ENCODE results near the gene HAUS8. TPM values are rescaled to one million over a fixed set of nuclear protein-coding genes. Genes with fewer than 3 reads are reported as not detected.
A peak's percentile ranks its signal among the peaks of the same experiment; 100 is the strongest.

HAUS8 gene
- total and polyA plus RNA-seq, 2 donors (not counting 1 experiment from before 2014, with no cell fraction given) = 17.6 to 24.9 TPM

GRCh38 chr19:17124025-17124424 is 48.8 kb upstream of the HAUS8 start:
- no peak overlapping the region for H2AFZ ChIP-seq (ENCODE audit: insufficient read depth, low read depth, low read length, poor library complexity, severe bottlenecking)
- Mint-ChIP-seq H3K27ac (peak overlapping the region; percentile 37), H3K4me3 (no peak overlapping the region), H3K4me1 (peaks cover 51% of the 10 kb centered on the region), H3K9me3 (ENCODE audit: insufficient read depth) (no peaks in the 10 kb centered on the region), H3K27me3 (no peaks in the 10 kb centered on the region)
- H3K4me3 ChIP-seq (ENCODE audit: control extremely low read depth in 1 of 5, extremely low read depth in 1 of 5, insufficient read depth in 1 of 5, low read depth in 2 of 5, low read length in 4 of 5) = no peak overlapping the region
- H3K4me1 ChIP-seq (ENCODE audit: control insufficient read depth in 2 of 2, insufficient read depth in 2 of 2, low read length in 2 of 2) = peaks cover 27 to 65% of the 10 kb centered on the region in 2 donors
- no peak overlapping the region for H3K9ac ChIP-seq (ENCODE audit: low read length)
- H4K20me1 ChIP-seq (ENCODE audit: control insufficient read depth, insufficient read depth, low read length, poor library complexity, severe bottlenecking) = peaks cover 3% of the 10 kb centered on the region
- ChIA-PET POLR2A (interaction anchor here (1.0 kb wide), 1 partner anchor 8 kb away, joined by 8 read pairs; no protein-coding TSS in a partner anchor), CTCF (no interaction called here)
- no peaks in the 10 kb centered on the region for H3K27me3 ChIP-seq (replicated peaks in 1 of 4; ENCODE audit: control extremely low read depth in 1 of 4, control insufficient read depth in 3 of 4, insufficient read depth in 4 of 4, low read length in 3 of 4)
- intact Hi-C loops (cut with micrococcal nuclease) = loop anchor here (2.0 kb wide), 1 partner anchor 49 kb away; the partner anchor contains the start of genes HAUS8 and MYO9B
- H3K9me3 ChIP-seq (ENCODE audit: control extremely low read depth in 1 of 3, control insufficient read depth in 2 of 3, insufficient read depth in 1 of 3, low read length in 2 of 3) = peaks cover 0 to 14% (median 0%) of the 10 kb centered on the region in 3 donors
- peak overlapping the region in 1 of 2 donors; percentile 57 for H3K27ac ChIP-seq (ENCODE audit: low read length in 2 of 2)
- no CpG with 5 or more reads among the region's 1 CpG for WGBS (ENCODE audit: insufficient coverage)
- peaks cover 79% of the 10 kb centered on the region for H3K79me2 ChIP-seq (ENCODE audit: control insufficient read depth, insufficient read depth, low read length)
- ATAC-seq (ENCODE audit: low read depth) (no peak), DNase-seq (no peak)
- TF ChIP-seq, protein P1, sequence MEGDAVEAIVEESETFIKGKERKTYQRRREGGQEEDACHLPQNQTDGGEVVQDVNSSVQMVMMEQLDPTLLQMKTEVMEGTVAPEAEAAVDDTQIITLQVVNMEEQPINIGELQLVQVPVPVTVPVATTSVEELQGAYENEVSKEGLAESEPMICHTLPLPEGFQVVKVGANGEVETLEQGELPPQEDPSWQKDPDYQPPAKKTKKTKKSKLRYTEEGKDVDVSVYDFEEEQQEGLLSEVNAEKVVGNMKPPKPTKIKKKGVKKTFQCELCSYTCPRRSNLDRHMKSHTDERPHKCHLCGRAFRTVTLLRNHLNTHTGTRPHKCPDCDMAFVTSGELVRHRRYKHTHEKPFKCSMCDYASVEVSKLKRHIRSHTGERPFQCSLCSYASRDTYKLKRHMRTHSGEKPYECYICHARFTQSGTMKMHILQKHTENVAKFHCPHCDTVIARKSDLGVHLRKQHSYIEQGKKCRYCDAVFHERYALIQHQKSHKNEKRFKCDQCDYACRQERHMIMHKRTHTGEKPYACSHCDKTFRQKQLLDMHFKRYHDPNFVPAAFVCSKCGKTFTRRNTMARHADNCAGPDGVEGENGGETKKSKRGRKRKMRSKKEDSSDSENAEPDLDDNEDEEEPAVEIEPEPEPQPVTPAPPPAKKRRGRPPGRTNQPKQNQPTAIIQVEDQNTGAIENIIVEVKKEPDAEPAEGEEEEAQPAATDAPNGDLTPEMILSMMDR (IDR thresholded peaks at IDR 0.05) = no peak
- TF ChIP-seq EZH2 (IDR thresholded peaks at IDR 0.05; ENCODE audit: borderline replicate concordance, insufficient read depth, low read depth, low read length, poor library complexity, severe bottlenecking) = no peak
- H3K36me3 ChIP-seq (replicated peaks in 1 of 2; ENCODE audit: control extremely low read depth in 1 of 2, control insufficient read depth in 1 of 2, extremely low read depth in 1 of 2, insufficient read depth in 2 of 2, low read length in 1 of 2) = peaks cover under 1 to 21% of the 10 kb centered on the region in 2 experiments
- H3K4me2 ChIP-seq (replicated peaks; ENCODE audit: low read depth, low read length, poor library complexity, severe bottlenecking) = no peak overlapping the region

DNA sequence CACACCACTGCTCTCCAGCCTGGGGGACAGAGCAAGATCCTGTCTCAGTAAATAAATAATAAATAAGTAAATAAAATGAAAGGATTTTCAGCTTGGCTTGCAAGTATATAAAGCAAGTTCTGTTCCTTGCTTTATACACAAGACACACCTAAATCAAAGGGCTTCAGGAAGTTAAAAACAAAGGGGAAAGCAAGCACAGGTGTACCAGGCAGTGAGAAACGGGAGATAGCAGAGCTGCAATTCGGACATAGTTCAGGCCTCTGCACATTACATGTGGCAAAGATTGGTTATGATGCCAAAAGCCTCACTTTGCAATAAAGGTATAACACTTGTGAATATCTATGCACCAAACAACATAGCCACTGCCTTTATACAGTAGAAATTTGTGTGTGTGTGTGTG is 47.8 kb upstream of the HAUS8 start:
- H3K27me3 ChIP-seq (replicated peaks in 1 of 4; ENCODE audit: control extremely low read depth in 1 of 4, control insufficient read depth in 3 of 4, insufficient read depth in 4 of 4, low read length in 3 of 4) = no peaks in the 10 kb centered on the region
- intact Hi-C loops (cut with micrococcal nuclease) = no loop called here
- no peak overlapping the region for H3K4me3 ChIP-seq (ENCODE audit: control extremely low read depth in 1 of 5, extremely low read depth in 1 of 5, insufficient read depth in 1 of 5, low read depth in 2 of 5, low read length in 4 of 5)
- peaks cover 8% of the 10 kb centered on the region for H4K20me1 ChIP-seq (ENCODE audit: control insufficient read depth, insufficient read depth, low read length, poor library complexity, severe bottlenecking)
- H3K36me3 ChIP-seq (replicated peaks in 1 of 2; ENCODE audit: control extremely low read depth in 1 of 2, control insufficient read depth in 1 of 2, extremely low read depth in 1 of 2, insufficient read depth in 2 of 2, low read length in 1 of 2) = peaks cover 1 to 13% of the 10 kb centered on the region in 2 experiments
- no peak overlapping the region for H3K4me2 ChIP-seq (replicated peaks; ENCODE audit: low read depth, low read length, poor library complexity, severe bottlenecking)
- peaks cover 0 to 14% (median 0%) of the 10 kb centered on the region in 3 donors for H3K9me3 ChIP-seq (ENCODE audit: control extremely low read depth in 1 of 3, control insufficient read depth in 2 of 3, insufficient read depth in 1 of 3, low read length in 2 of 3)
- ATAC-seq (ENCODE audit: low read depth) = no peak
- H3K79me2 ChIP-seq (ENCODE audit: control insufficient read depth, insufficient read depth, low read length) = peaks cover 77% of the 10 kb centered on the region
- peak overlapping the region in 1 of 2 donors; percentile 33 for H3K27ac ChIP-seq (ENCODE audit: low read length in 2 of 2)
- H3K9ac ChIP-seq (ENCODE audit: low read length) = no peak overlapping the region
- H3K4me1 ChIP-seq (ENCODE audit: control insufficient read depth in 2 of 2, insufficient read depth in 2 of 2, low read length in 2 of 2) = peaks cover 27 to 55% of the 10 kb centered on the region in 2 donors
- Mint-ChIP-seq H3K27me3 (no peaks in the 10 kb centered on the region), H3K4me3 (no peak overlapping the region), H3K27ac (no peak overlapping the region), H3K4me1 (peaks cover 50% of the 10 kb centered on the region), H3K9me3 (ENCODE audit: insufficient read depth) (no peaks in the 10 kb centered on the region)
- ChIA-PET POLR2A (interaction anchor here (1.3 kb wide), 1 partner anchor 13 kb away, joined by 3 read pairs; no protein-coding TSS in a partner anchor), CTCF (no interaction called here)
- no CpG with 5 or more reads among the region's 2 CpGs for WGBS (ENCODE audit: insufficient coverage)
- no peak for DNase-seq
- H2AFZ ChIP-seq (ENCODE audit: insufficient read depth, low read depth, low read length, poor library complexity, severe bottlenecking) = no peak overlapping the region
- TF ChIP-seq EZH2 (IDR thresholded peaks at IDR 0.05; ENCODE audit: borderline replicate concordance, insufficient read depth, low read depth, low read length, poor library complexity, severe bottlenecking) = no peak
- TF ChIP-seq, protein P1 (IDR thresholded peaks at IDR 0.05) = no peak
